ENCODE data around the gene CAPG.

DNA sequence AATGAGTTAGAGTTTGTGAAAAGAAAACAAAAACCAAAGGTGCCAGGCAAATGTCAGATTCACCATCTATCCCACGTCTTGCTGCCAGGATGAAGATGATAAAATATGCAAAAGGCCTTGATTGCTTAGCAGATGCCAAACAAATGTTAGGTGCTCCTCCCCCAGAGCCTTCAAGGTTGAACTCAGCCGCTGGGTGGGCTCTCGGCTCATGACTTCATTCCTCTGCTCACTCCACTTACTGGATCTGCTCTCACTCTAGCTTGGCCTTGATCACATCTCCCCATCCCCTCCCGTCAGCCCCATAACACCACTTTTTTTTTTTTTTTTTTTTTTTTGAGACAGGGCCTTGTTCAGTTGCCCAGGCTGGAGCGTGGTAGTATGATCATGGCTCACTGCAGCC lies 46.9 kb upstream of the CAPG start:
- TF ChIP-seq POLR2AphosphoS5 (IDR thresholded peaks at IDR 0.05; ENCODE audit: low read depth, low read length) = no peak
- no peak for TF ChIP-seq TAF1 (IDR thresholded peaks at IDR 0.05; ENCODE audit: low read depth, low read length)
- TF ChIP-seq POU2F2 (IDR thresholded peaks at IDR 0.05; ENCODE audit: low read depth, low read length) = no peak
- TF ChIP-seq POLR2A (IDR thresholded peaks at IDR 0.05; ENCODE audit: low read depth, low read length) = no peak
- TF ChIP-seq PAX5 (IDR thresholded peaks at IDR 0.05; ENCODE audit: insufficient read depth, low read length, severe bottlenecking) = no peak
- TF ChIP-seq SPI1 (IDR thresholded peaks at IDR 0.05; ENCODE audit: low read depth, low read length) = no peak

Data from GM12891 (cell line).